ENCODE results near the gene ZBTB3. TPM values are rescaled to one million over a fixed set of nuclear protein-coding genes. Genes with fewer than 3 reads are reported as not detected.
A peak's percentile ranks its signal among the peaks of the same experiment; 100 is the strongest.
"Not testable (repeated sequence)": the region's sequence is repeated elsewhere in the genome, so short reads cannot be mapped to it uniquely, and the experiment has no call there.

The ZBTB3 gene
- polyA plus RNA-seq, 2 donors: 1.9 to 4.0 TPM

GRCh38 chr11:62760867-62761227, 6.9 kb upstream of the ZBTB3 start:
- H3K9me3 ChIP-seq (ENCODE audit: control insufficient read depth in 2 of 2, insufficient read depth in 1 of 2, low read depth in 1 of 2, low read length in 1 of 2); H3K27me3 ChIP-seq (ENCODE audit: control insufficient read depth in 1 of 2, insufficient read depth in 2 of 2, low read length in 2 of 2); H3K4me1 ChIP-seq (ENCODE audit: control insufficient read depth in 2 of 2, insufficient read depth in 2 of 2, low read length in 1 of 2); H3K36me3 ChIP-seq (ENCODE audit: control insufficient read depth in 2 of 2, insufficient read depth in 2 of 2, low read length in 1 of 2): not testable (repeated sequence)
- Histone ChIP-seq H3K27ac (ENCODE audit: low read depth in 2 of 2, low read length in 1 of 2) (peak overlapping the region in 1 of 2 donors; percentile 11), H3K4me3 (ENCODE audit: low read depth in 1 of 2, low read length in 2 of 2) (peak overlapping the region in 1 of 2 donors; percentile 90)
- whole genome bisulfite sequencing, 2 donors: 34 to 35% methylated on average over 9 of the region's 9 CpGs

- WGBS, 2 donors: 65 to 68% methylated on average over 9 of the region's 9 CpGs
- H3K27me3 ChIP-seq (ENCODE audit: control insufficient read depth in 1 of 2, insufficient read depth in 2 of 2, low read length in 2 of 2): no peaks in the 10 kb centered on the region
- no peak overlapping the region for H3K4me3 ChIP-seq (ENCODE audit: low read depth in 1 of 2, low read length in 2 of 2)
- no peaks in the 10 kb centered on the region for H3K9me3 ChIP-seq (ENCODE audit: control insufficient read depth in 2 of 2, insufficient read depth in 1 of 2, low read depth in 1 of 2, low read length in 1 of 2)
- no peak overlapping the region for H3K27ac ChIP-seq (ENCODE audit: low read depth in 2 of 2, low read length in 1 of 2)
- no peaks in the 10 kb centered on the region for H3K36me3 ChIP-seq (ENCODE audit: control insufficient read depth in 2 of 2, insufficient read depth in 2 of 2, low read length in 1 of 2)
- peaks cover 6 to 7% of the 10 kb centered on the region in 2 donors for H3K4me1 ChIP-seq (ENCODE audit: control insufficient read depth in 2 of 2, insufficient read depth in 2 of 2, low read length in 1 of 2)
Observed at GRCh38 chr11:62757846-62758788, 4.2 kb upstream of the ZBTB3 start.

- Histone ChIP-seq H3K9me3 (ENCODE audit: control insufficient read depth in 2 of 2, insufficient read depth in 1 of 2, low read depth in 1 of 2, low read length in 1 of 2) (no peaks in the 10 kb centered on the region), H3K4me3 (ENCODE audit: low read depth in 1 of 2, low read length in 2 of 2) (no peak overlapping the region), H3K36me3 (ENCODE audit: control insufficient read depth in 2 of 2, insufficient read depth in 2 of 2, low read length in 1 of 2) (peaks cover 0 to 6% of the 10 kb centered on the region in 2 donors), H3K27ac (ENCODE audit: low read depth in 2 of 2, low read length in 1 of 2) (no peak overlapping the region), H3K4me1 (ENCODE audit: control insufficient read depth in 2 of 2, insufficient read depth in 2 of 2, low read length in 1 of 2) (peaks cover 7 to 10% of the 10 kb centered on the region in 2 donors), H3K27me3 (ENCODE audit: control insufficient read depth in 1 of 2, insufficient read depth in 2 of 2, low read length in 2 of 2) (no peaks in the 10 kb centered on the region)
- 75 to 84% methylated on average over 10 of the region's 10 CpGs for WGBS, 2 donors
Observed at GRCh38 chr11:62755086-62755615, 1.2 kb upstream of the ZBTB3 start.

- H3K4me1 ChIP-seq (ENCODE audit: control insufficient read depth in 2 of 2, insufficient read depth in 2 of 2, low read length in 1 of 2): peaks cover 7 to 10% of the 10 kb centered on the region in 2 donors
Observed at GRCh38 chr11:62752994-62753735, 795 bp downstream of the ZBTB3 start.

GRCh38 chr11:62752177-62752785, 1.7 kb downstream of the ZBTB3 start:
- Histone ChIP-seq H3K4me1 (ENCODE audit: control insufficient read depth in 2 of 2, insufficient read depth in 2 of 2, low read length in 1 of 2) (peaks cover 7 to 10% of the 10 kb centered on the region in 2 donors), H3K4me3 (ENCODE audit: low read depth in 1 of 2, low read length in 2 of 2) (no peak overlapping the region), H3K36me3 (ENCODE audit: control insufficient read depth in 2 of 2, insufficient read depth in 2 of 2, low read length in 1 of 2) (peaks cover 0 to 6% of the 10 kb centered on the region in 2 donors), H3K27me3 (ENCODE audit: control insufficient read depth in 1 of 2, insufficient read depth in 2 of 2, low read length in 2 of 2) (no peaks in the 10 kb centered on the region), H3K9me3 (ENCODE audit: control insufficient read depth in 2 of 2, insufficient read depth in 1 of 2, low read depth in 1 of 2, low read length in 1 of 2) (no peaks in the 10 kb centered on the region), H3K27ac (ENCODE audit: low read depth in 2 of 2, low read length in 1 of 2) (no peak overlapping the region)
- WGBS, 2 donors: 94 to 97% methylated on average over 14 of the region's 14 CpGs

More at GRCh38 chr11:62752994-62753735, 795 bp downstream of the ZBTB3 start:
- no peaks in the 10 kb centered on the region for H3K27me3 ChIP-seq (ENCODE audit: control insufficient read depth in 1 of 2, insufficient read depth in 2 of 2, low read length in 2 of 2)
- H3K27ac ChIP-seq (ENCODE audit: low read depth in 2 of 2, low read length in 1 of 2): peak overlapping the region; percentile 88 to 100
- H3K9me3 ChIP-seq (ENCODE audit: control insufficient read depth in 2 of 2, insufficient read depth in 1 of 2, low read depth in 1 of 2, low read length in 1 of 2): no peaks in the 10 kb centered on the region
- WGBS, 2 donors: 74 to 80% methylated on average over 15 of the region's 15 CpGs
- peaks cover 0 to 6% of the 10 kb centered on the region in 2 donors for H3K36me3 ChIP-seq (ENCODE audit: control insufficient read depth in 2 of 2, insufficient read depth in 2 of 2, low read length in 1 of 2)
- H3K4me3 ChIP-seq (ENCODE audit: low read depth in 1 of 2, low read length in 2 of 2): peak overlapping the region; percentile 41 to 84

GRCh38 chr11:62749931-62750330, 4.0 kb downstream of the ZBTB3 start:
- H3K27ac ChIP-seq (ENCODE audit: low read depth in 2 of 2, low read length in 1 of 2); H3K27me3 ChIP-seq (ENCODE audit: control insufficient read depth in 1 of 2, insufficient read depth in 2 of 2, low read length in 2 of 2); H3K36me3 ChIP-seq (ENCODE audit: control insufficient read depth in 2 of 2, insufficient read depth in 2 of 2, low read length in 1 of 2); H3K4me3 ChIP-seq (ENCODE audit: low read depth in 1 of 2, low read length in 2 of 2); H3K9me3 ChIP-seq (ENCODE audit: control insufficient read depth in 2 of 2, insufficient read depth in 1 of 2, low read depth in 1 of 2, low read length in 1 of 2); H3K4me1 ChIP-seq (ENCODE audit: control insufficient read depth in 2 of 2, insufficient read depth in 2 of 2, low read length in 1 of 2): not testable (repeated sequence)
- WGBS, 2 donors: 92 to 96% methylated on average over 5 of the region's 5 CpGs

GRCh38 chr11:62747475-62748160, 6.3 kb downstream of the ZBTB3 start:
- no peaks in the 10 kb centered on the region for H3K9me3 ChIP-seq (ENCODE audit: control insufficient read depth in 2 of 2, insufficient read depth in 1 of 2, low read depth in 1 of 2, low read length in 1 of 2)
- no peak overlapping the region for H3K4me3 ChIP-seq (ENCODE audit: low read depth in 1 of 2, low read length in 2 of 2)
- peaks cover 0 to 6% of the 10 kb centered on the region in 2 donors for H3K36me3 ChIP-seq (ENCODE audit: control insufficient read depth in 2 of 2, insufficient read depth in 2 of 2, low read length in 1 of 2)
- H3K4me1 ChIP-seq (ENCODE audit: control insufficient read depth in 2 of 2, insufficient read depth in 2 of 2, low read length in 1 of 2): peaks cover 0 to 3% of the 10 kb centered on the region in 2 donors
- no peak overlapping the region for H3K27ac ChIP-seq (ENCODE audit: low read depth in 2 of 2, low read length in 1 of 2)
- 59 to 60% methylated on average over 9 of the region's 9 CpGs for WGBS, 2 donors
- H3K27me3 ChIP-seq (ENCODE audit: control insufficient read depth in 1 of 2, insufficient read depth in 2 of 2, low read length in 2 of 2): no peaks in the 10 kb centered on the region

- Histone ChIP-seq H3K4me1 (ENCODE audit: control insufficient read depth in 2 of 2, insufficient read depth in 2 of 2, low read length in 1 of 2) (no peaks in the 10 kb centered on the region), H3K4me3 (ENCODE audit: low read depth in 1 of 2, low read length in 2 of 2) (no peak overlapping the region), H3K27ac (ENCODE audit: low read depth in 2 of 2, low read length in 1 of 2) (no peak overlapping the region), H3K36me3 (ENCODE audit: control insufficient read depth in 2 of 2, insufficient read depth in 2 of 2, low read length in 1 of 2) (peaks cover 3 to 8% of the 10 kb centered on the region in 2 donors), H3K9me3 (ENCODE audit: control insufficient read depth in 2 of 2, insufficient read depth in 1 of 2, low read depth in 1 of 2, low read length in 1 of 2) (no peaks in the 10 kb centered on the region), H3K27me3 (ENCODE audit: control insufficient read depth in 1 of 2, insufficient read depth in 2 of 2, low read length in 2 of 2) (no peaks in the 10 kb centered on the region)
Observed at GRCh38 chr11:62737196-62737595, 16.8 kb downstream of the ZBTB3 start.

GRCh38 chr11:62732830-62733229, 21.1 kb downstream of the ZBTB3 start:
- Histone ChIP-seq H3K27ac (ENCODE audit: low read depth in 2 of 2, low read length in 1 of 2) (no peak overlapping the region), H3K4me3 (ENCODE audit: low read depth in 1 of 2, low read length in 2 of 2) (no peak overlapping the region), H3K27me3 (ENCODE audit: control insufficient read depth in 1 of 2, insufficient read depth in 2 of 2, low read length in 2 of 2) (no peaks in the 10 kb centered on the region), H3K36me3 (ENCODE audit: control insufficient read depth in 2 of 2, insufficient read depth in 2 of 2, low read length in 1 of 2) (peaks cover 3 to 5% of the 10 kb centered on the region in 2 donors), H3K4me1 (ENCODE audit: control insufficient read depth in 2 of 2, insufficient read depth in 2 of 2, low read length in 1 of 2) (no peaks in the 10 kb centered on the region), H3K9me3 (ENCODE audit: control insufficient read depth in 2 of 2, insufficient read depth in 1 of 2, low read depth in 1 of 2, low read length in 1 of 2) (no peaks in the 10 kb centered on the region)
- 72 to 76% methylated on average over 2 of the region's 2 CpGs for WGBS, 2 donors

All from esophagus (tissue), 2 donors.